Endothelial cell of umbilical vein (primary cell): ENCODE measurements around the gene CALHM1. TPM values are rescaled to one million over a fixed set of nuclear protein-coding genes. Genes with fewer than 3 reads are reported as not detected.

Source experiments
- BruUV-seq: library from RNA; stranded (reverse); fragments of 400-500 nt; replicated peaks from 2 replicates; lab custom pipeline; 2021; lab: Mats Ljungman, UMichigan
- CTCF ChIA-PET: fragments of 300-600, 350-600 bp; sonication (Branson Sonifier 250); formaldehyde crosslinking; loops from one replicate; lab custom pipeline; 2021; ENCODE audit warnings: antibody characterized with exemption, inconsistent platforms; lab: Charles Lee
- POLR2A ChIA-PET: fragments of 300-600, 350-600 bp; sonication (Branson Sonifier 250); formaldehyde crosslinking; loops from one replicate; lab custom pipeline; 2021; ENCODE audit warnings: antibody characterized with exemption, inconsistent platforms; lab: Charles Lee
- DNase-seq: peaks from one replicate; pipeline ENCODE4 v3.0.0-alpha.2; 2011; ENCODE audit warnings: low read depth, low spot score
- FAIRE-seq: peaks from 2 replicates; lab custom pipeline; 2011; peaks lifted over from hg19 to GRCh38; lab: Jason Lieb, UNC
- H2AFZ ChIP-seq: 2 replicates; pipeline ENCODE4 v1.6.0; 2012; ENCODE audit warnings: low read depth, low read length, control low read depth, inconsistent platforms
- H3K27ac ChIP-seq: 2 replicates; pipeline ENCODE4 v1.5.1; 2011; ENCODE audit warnings: low read depth, mild to moderate bottlenecking, control low read depth, low read length, moderate library complexity; ENCODE audit not compliant: insufficient read depth
- H3K27me3 ChIP-seq, 2 experiments: 2 replicates each; pipeline versions ENCODE4 v1.6.0 to v1.6.1; 2011; ENCODE audit warnings: low read length in 2 of 2, mixed read lengths in 1 of 2; ENCODE audit not compliant: control insufficient read depth in 2 of 2, insufficient read depth in 2 of 2
- H3K36me3 ChIP-seq, 2 experiments: 2 replicates in 1 of 2; 3 replicates in 1 of 2; pipeline ENCODE4 v1.5.1; 2011; ENCODE audit warnings: low read length in 2 of 2, mild to moderate bottlenecking in 1 of 2, moderate library complexity in 1 of 2; ENCODE audit not compliant: control insufficient read depth in 2 of 2, insufficient read depth in 2 of 2; ENCODE audit errors: extremely low read depth in 1 of 2
- H3K4me1 ChIP-seq: 3 replicates; pipeline ENCODE4 v1.5.1; 2011; ENCODE audit warnings: mild to moderate bottlenecking, low read length; ENCODE audit not compliant: control insufficient read depth, insufficient read depth; ENCODE audit errors: extremely low read depth
- H3K4me2 ChIP-seq: 2 replicates; pipeline ENCODE4 v1.6.1; 2011; ENCODE audit warnings: low read length, control low read depth, mixed read lengths; ENCODE audit not compliant: insufficient read depth
- H3K4me3 ChIP-seq, 3 experiments: fragments of 200-600 bp in 1 of 3; sonication (generic), shearing (Covaris generic) in 1 of 3; replicated peaks in 1 of 3; 2 replicates each; pipeline ENCODE4 v1.5.1; 2011 to 2016; ENCODE audit warnings: control low read depth in 3 of 3, low read length in 3 of 3, mild to moderate bottlenecking in 2 of 3, inconsistent platforms in 1 of 3, low read depth in 1 of 3, moderate library complexity in 1 of 3; ENCODE audit not compliant: insufficient read depth in 1 of 3
- H3K79me2 ChIP-seq: 2 replicates; pipeline ENCODE4 v1.6.0; 2012; ENCODE audit warnings: low read length, inconsistent platforms; ENCODE audit not compliant: control insufficient read depth, insufficient read depth
- H3K9ac ChIP-seq: replicated peaks from 2 replicates; pipeline ENCODE3; 2011; ENCODE audit warnings: low read length, control low read depth; ENCODE audit not compliant: insufficient read depth; ENCODE audit errors: extremely low read depth
- H3K9me1 ChIP-seq: replicated peaks from 3 replicates; pipeline ENCODE4 v1.6.0; 2011; ENCODE audit warnings: mild to moderate bottlenecking, low read length; ENCODE audit not compliant: control insufficient read depth, insufficient read depth; ENCODE audit errors: extremely low read depth
- H3K9me3 ChIP-seq: replicated peaks from 2 replicates; pipeline ENCODE4 v1.5.1; 2012; ENCODE audit warnings: low read length, inconsistent platforms; ENCODE audit not compliant: control insufficient read depth, insufficient read depth
- H4K20me1 ChIP-seq: replicated peaks from 2 replicates; pipeline ENCODE3; 2011; ENCODE audit warnings: mild to moderate bottlenecking, low read length; ENCODE audit not compliant: control insufficient read depth, insufficient read depth; ENCODE audit errors: extremely low read depth
- CTCF ChIP-seq, 2 donors: IDR thresholded peaks; 1 replicate in 1 of 2; 2 replicates in 1 of 2; pipeline ENCODE4 v1.5.1; 2011; ENCODE audit warnings: low read length in 2 of 2, mild to moderate bottlenecking in 2 of 2, moderate library complexity in 2 of 2, control low read depth in 1 of 2, inconsistent platforms in 1 of 2, low read depth in 1 of 2; ENCODE audit not compliant: insufficient read depth in 1 of 2; ENCODE audit errors: extremely low read depth in 1 of 2
- EZH2 ChIP-seq: IDR thresholded peaks from 2 replicates; pipeline ENCODE4 v1.6.1; 2012; ENCODE audit warnings: borderline replicate concordance, low read depth, mild to moderate bottlenecking, moderate library complexity, low read length, inconsistent platforms; ENCODE audit not compliant: severe bottlenecking
- FOS ChIP-seq: IDR thresholded peaks from 2 replicates; pipeline ENCODE4 v1.6.1; 2011; ENCODE audit warnings: mild to moderate bottlenecking, low read length, moderate library complexity, borderline replicate concordance; ENCODE audit not compliant: insufficient read depth
- GATA2 ChIP-seq: IDR thresholded peaks from 2 replicates; pipeline ENCODE4 v1.7.0; 2011; ENCODE audit warnings: low read depth, mild to moderate bottlenecking, moderate library complexity, mixed read lengths, low read length; ENCODE audit not compliant: insufficient read length, insufficient read depth
- JUN ChIP-seq: IDR thresholded peaks from 2 replicates; pipeline ENCODE4 v1.6.1; 2011; ENCODE audit warnings: borderline replicate concordance, low read depth; ENCODE audit not compliant: insufficient read length, insufficient read depth
- MAX ChIP-seq: IDR thresholded peaks from 2 replicates; pipeline ENCODE4 v1.6.1; 2011; ENCODE audit not compliant: insufficient read depth, insufficient read length
- MYC ChIP-seq: IDR thresholded peaks from one replicate; pipeline ENCODE4 v1.6.1; 2011; ENCODE audit warnings: mild to moderate bottlenecking, low read depth, low read length
- POLR2A ChIP-seq: IDR thresholded peaks from 2 replicates; pipeline ENCODE4 v1.6.1; 2012; ENCODE audit warnings: low read depth, mild to moderate bottlenecking, control low read depth, low read length
- POLR2AphosphoS5 ChIP-seq: IDR thresholded peaks from 2 replicates; pipeline ENCODE4 v1.6.1; 2012; ENCODE audit warnings: low read depth, mild to moderate bottlenecking, control low read depth, low read length, moderate library complexity; ENCODE audit not compliant: insufficient read depth
- dilution Hi-C: fragments of 300-500 bp; cut with MboI; formaldehyde crosslinking; loops from one replicate; pipeline ENCODE4 v1.15.0; 2019; ENCODE audit warnings: low sequenced_read_pairs; ENCODE audit not compliant: extremely low pct_ligation_motif_present
- intact Hi-C: fragments of 100-400 bp; cut with micrococcal nuclease; formaldehyde crosslinking; loops from one replicate; pipeline ENCODE4 v1.10.0; 2022
- polyA plus RNA-seq, 4 experiments: library from polyadenylated mRNA; depleted of rRNA in 3 of 4; stranded (reverse) in 3 of 4; unstranded in 1 of 4; fragments of >200 nt; gene quantifications; 2 replicates each; pipeline versions ENCODE4 v1.2.1 to v1.2.3, GENCODE V29; 2011 to 2012; ENCODE audit warnings: missing spikeins in 1 of 4
- total RNA-seq: library from RNA; stranded (reverse); gene quantifications from 2 replicates; pipeline ENCODE4 v1.2.3, GENCODE V29; 2021

The CALHM1 gene
- total and polyA plus RNA-seq, 2 donors (not counting 3 experiments of a cell fraction or from before 2014, with no cell fraction given), result not detected

- no peaks in the 10 kb centered on the region for H3K4me1 ChIP-seq
- POLR2A ChIA-PET, result no interaction called here
These were observed 20.0 kb upstream of the CALHM1 start for GRCh38 chr10:103478671-103479070.

More at GRCh38 chr10:103478671-103479070, 20.0 kb upstream of the CALHM1 start:
- BruUV-seq, result no TSS peak
- Histone ChIP-seq H3K27me3 (no peaks in the 10 kb centered on the region), H4K20me1 (no peaks in the 10 kb centered on the region), H3K9me3 (no peaks in the 10 kb centered on the region), H3K4me3 (no peak overlapping the region), H3K27ac (no peak overlapping the region), H3K36me3 (no peaks in the 10 kb centered on the region), H3K79me2 (no peaks in the 10 kb centered on the region), H3K9ac (no peak overlapping the region), H3K4me2 (no peak overlapping the region), H2AFZ (no peak overlapping the region), H3K9me1 (no peaks in the 10 kb centered on the region)
- dilution Hi-C loops, result no loop called here
- CTCF ChIA-PET, result no interaction called here
- TF ChIP-seq JUN (no peak), CTCF (IDR thresholded peaks at IDR 0.05; ENCODE audit: extremely low read depth in 1 of 2, insufficient read depth in 1 of 2, low read depth in 1 of 2, low read length in 2 of 2) (no peak), MYC (no peak), GATA2 (no peak), POLR2AphosphoS5 (no peak), FOS (no peak), POLR2A (no peak), EZH2 (no peak), MAX (no peak)
- no peak for DNase-seq
- FAIRE-seq, result no peak
- intact Hi-C loops, result no loop called here
